ENCODE measurements around the gene AFG3L2. TPM values are rescaled to one million over a fixed set of nuclear protein-coding genes. Genes with fewer than 3 reads are reported as not detected.

Gene AFG3L2
- total and polyA plus RNA-seq, 2 of the 13 experiments (the other 11 are each of a cell fraction or from before 2014, with no cell fraction given), result 28.6 to 86.9 TPM

GRCh38 chr18:12421732-12422131, 44.7 kb upstream of the AFG3L2 start (continued):
- TF ChIP-seq MEIS2 (CRISPR knock-in tag; IDR thresholded peaks at IDR 0.05) (no peak), FOXP1 (IDR thresholded peaks at IDR 0.05) (no peak), FOXP1 (CRISPR knock-in tag; IDR thresholded peaks at IDR 0.05) (no peak), DDIT3 (CRISPR knock-in tag; IDR thresholded peaks at IDR 0.05) (no peak), KLF15 (CRISPR knock-in tag; IDR thresholded peaks at IDR 0.05; ENCODE audit: borderline replicate concordance) (no peak)

GRCh38 chr18:12420821-12421421, 43.9 kb upstream of the AFG3L2 start:
- no peaks in the 10 kb centered on the region for H3K9me3 ChIP-seq (ENCODE audit: low read length)
- BruUV-seq (replicated peaks), result no TSS peak
- peak overlapping the region; percentile 51 for H2AFZ ChIP-seq (ENCODE audit: low read length)
- FAIRE-seq (peak; percentile 80), DNase-seq (ENCODE audit: low spot score) (peak; percentile 66), ATAC-seq (peak; percentile 79)
- ChIA-PET POLR2A (interaction anchor here (0.6 to 2.4 kb wide), 8 partner anchors 11 to 248 kb away, joined by 3 to 15 read pairs (median 3); partner anchors contain the start of gene AFG3L2), CTCF (ENCODE audit: low intra/inter-chr PET ratio, low total read pairs) (interaction anchor here (2.2 kb wide), 1 partner anchor 29 kb away, joined by 5 read pairs; no protein-coding TSS in a partner anchor)
- H3K79me2 ChIP-seq (ENCODE audit: insufficient read depth, low read length), result peaks cover 2% of the 10 kb centered on the region
- peak overlapping the region; percentile 81 for H3K9ac ChIP-seq (ENCODE audit: insufficient read depth, low read depth, low read length)
- in situ Hi-C loops (cut with HindIII; ENCODE audit: extremely low pct_ligation_motif_present, low pct_unique_long_range_greater_than_20kb) (no loop called here), intact Hi-C loops (cut with micrococcal nuclease; ENCODE audit: unreplicated experiment) (loop anchor here (2.0 kb wide), 1 partner anchor 24 kb away; no protein-coding TSS in a partner anchor)
- H3K27ac ChIP-seq (ENCODE audit: extremely low read length, insufficient read depth, low read length), result peak overlapping the region; percentile 92
- H3K27me3 ChIP-seq (ENCODE audit: control insufficient read depth in 1 of 2, insufficient read depth in 2 of 2, low read length in 2 of 2), result no peaks in the 10 kb centered on the region
- no peaks in the 10 kb centered on the region for H3K36me3 ChIP-seq (replicated peaks in 1 of 2; ENCODE audit: control insufficient read depth in 1 of 2, insufficient read depth in 2 of 2, low read length in 2 of 2)
- peak overlapping the region; percentile 86 for H3K4me2 ChIP-seq (ENCODE audit: low read depth, low read length)
- H4K20me1 ChIP-seq (ENCODE audit: insufficient read depth, low read length), result no peaks in the 10 kb centered on the region
- peaks cover 52% of the 10 kb centered on the region for H3K4me1 ChIP-seq (ENCODE audit: insufficient read depth, low read length)
- H3K4me3 ChIP-seq (replicated peaks in 1 of 3; ENCODE audit: insufficient read depth in 1 of 3, low read depth in 2 of 3, low read length in 3 of 3), result peak overlapping the region; percentile 76 to 87 (median 86)
- WGBS (ENCODE audit: low lambda C conversion rate), result under 1% methylated on average over 13 of the region's 27 CpGs
- TF ChIP-seq MYNN (CRISPR knock-in tag; IDR thresholded peaks at IDR 0.05; ENCODE audit: low read depth) (no peak), ZBTB14 (CRISPR knock-in tag; IDR thresholded peaks at IDR 0.05) (no peak), ZNF18 (CRISPR knock-in tag; IDR thresholded peaks at IDR 0.05; ENCODE audit: insufficient replicate concordance) (no peak), ZNF577 (CRISPR knock-in tag; IDR thresholded peaks at IDR 0.05; ENCODE audit: borderline replicate concordance, low read depth) (no peak), FOXK2 (IDR thresholded peaks at IDR 0.05) (peak; percentile 66; the same call in 1 of the 2 replicates), POLR2A (IDR thresholded peaks at IDR 0.05; ENCODE audit: insufficient read depth in 1 of 2, low read depth in 2 of 2, low read length in 2 of 2) (peak; percentile 56 to 65), SRF (IDR thresholded peaks at IDR 0.05; ENCODE audit: low read depth, low read length) (0 out of 2 replicates have a peak, but pooled peaks have one; percentile 1), ZBTB26 (CRISPR knock-in tag; IDR thresholded peaks at IDR 0.05; ENCODE audit: borderline replicate concordance) (0 out of 2 replicates have a peak, but pooled peaks have one; percentile 30), ZNF543 (CRISPR knock-in tag; IDR thresholded peaks at IDR 0.05) (peak; percentile 68), PHF21A (CRISPR knock-in tag; IDR thresholded peaks at IDR 0.05) (peak; percentile 75), ZNF776 (CRISPR knock-in tag; IDR thresholded peaks at IDR 0.05) (no peak), ZUFSP (CRISPR knock-in tag; IDR thresholded peaks at IDR 0.05; ENCODE audit: borderline replicate concordance) (no peak), ZNF75D (CRISPR knock-in tag; IDR thresholded peaks at IDR 0.05; ENCODE audit: borderline replicate concordance) (no peak)

Data from HepG2 (cell line).